Left kidney (tissue), 2 donors: ENCODE measurements around the gene OCA2. TPM values are rescaled to one million over a fixed set of nuclear protein-coding genes. Genes with fewer than 3 reads are reported as not detected.
"Not testable (repeated sequence)": the region's sequence is repeated elsewhere in the genome, so short reads cannot be mapped to it uniquely, and the experiment has no call there.

Experiments used
- DNase-seq: peaks from one replicate; pipeline ENCODE4 v3.0.0-alpha.2; 2013
- polyA plus RNA-seq: library from polyadenylated mRNA; unstranded; fragments of 120-200 nt; gene quantifications from one replicate; pipeline ENCODE4 v1.2.1, GENCODE V29; 2013; ENCODE audit not compliant: insufficient read length

The OCA2 gene
- polyA plus RNA-seq, 1 donor, result 9.0 TPM

DNA sequence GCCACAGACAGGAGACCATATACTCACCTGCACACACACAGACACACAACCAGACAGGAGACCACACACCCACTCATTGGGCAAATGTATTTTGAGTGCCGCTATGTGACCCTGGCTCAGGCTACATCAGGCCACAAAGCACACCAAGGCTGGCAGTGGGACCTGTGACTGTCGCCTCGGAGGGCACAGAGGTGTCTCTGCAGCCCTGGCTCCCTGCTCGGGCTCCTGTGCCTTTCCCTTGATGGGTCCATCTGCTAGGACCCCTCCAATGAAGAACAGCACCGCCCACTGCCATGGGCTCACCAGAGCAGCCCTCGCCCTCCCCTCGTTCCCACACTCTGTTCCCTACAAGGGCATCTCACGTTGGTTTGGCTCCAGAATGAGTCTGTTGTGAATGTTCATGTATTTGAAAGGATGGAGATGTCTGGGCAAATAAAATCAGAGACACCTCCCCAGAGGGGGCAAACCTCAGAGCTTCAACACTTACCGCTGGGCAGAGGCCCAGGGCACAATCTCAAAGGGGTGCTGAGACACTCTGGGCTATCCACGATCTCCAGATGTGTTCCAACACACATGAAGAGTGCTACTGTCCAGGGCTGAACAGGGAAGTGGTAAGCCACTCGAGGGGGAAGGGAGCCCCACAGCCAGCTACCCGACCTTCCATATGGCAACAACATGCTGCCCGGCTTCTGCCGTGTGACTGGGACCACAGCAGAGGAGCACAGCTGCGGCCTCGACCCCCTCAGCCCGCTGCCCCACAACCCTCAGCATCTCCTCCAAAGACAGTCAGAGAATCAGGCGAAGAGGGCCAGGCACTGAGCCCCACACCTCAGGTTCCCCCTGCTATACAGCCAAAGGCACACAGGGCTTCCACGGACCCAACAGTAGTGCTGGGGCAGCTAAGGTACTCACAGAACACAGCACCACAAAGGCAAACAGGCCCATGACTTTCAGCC lies 74.9 kb downstream of the OCA2 start:
- DNase-seq, result no peak

DNA sequence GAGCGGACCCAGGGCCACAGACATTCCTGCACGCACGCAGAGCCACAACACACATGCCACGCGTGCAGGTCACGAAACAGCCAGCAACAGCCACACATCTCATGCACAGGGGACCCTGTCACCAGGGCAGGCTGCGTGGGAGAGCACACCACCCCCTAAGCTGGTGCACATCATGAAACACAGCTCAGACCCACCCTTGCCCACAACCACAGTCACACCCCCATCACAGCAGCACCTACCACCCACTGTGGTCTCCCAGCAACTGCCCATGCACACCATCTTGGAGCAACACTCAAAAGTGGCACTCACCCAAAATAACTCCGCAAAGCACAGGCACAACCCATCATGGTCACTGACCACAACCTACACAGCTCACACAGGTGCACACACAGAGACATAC lies 75.7 kb downstream of the OCA2 start:
- DNase-seq, result no peak

DNA sequence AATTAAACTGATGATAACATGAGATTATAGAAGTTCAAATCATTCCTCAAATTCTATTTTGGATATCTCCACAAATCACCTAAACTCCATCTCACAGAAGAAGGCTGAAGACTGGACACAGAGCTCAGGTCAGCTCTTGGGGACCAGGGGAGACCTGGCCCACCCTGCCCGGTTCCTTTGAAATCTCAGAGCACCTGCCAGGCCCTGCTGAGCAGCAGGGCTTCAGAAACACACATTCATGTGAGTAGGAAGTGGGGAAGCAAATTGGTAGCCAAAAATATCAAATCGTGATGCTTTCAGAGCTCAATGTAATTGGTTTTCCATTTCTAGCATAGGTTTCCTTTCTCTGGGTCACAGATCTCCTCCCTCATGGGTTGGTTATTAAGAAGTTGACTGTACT lies 76.2 kb downstream of the OCA2 start:
- DNase-seq, result no peak

DNA sequence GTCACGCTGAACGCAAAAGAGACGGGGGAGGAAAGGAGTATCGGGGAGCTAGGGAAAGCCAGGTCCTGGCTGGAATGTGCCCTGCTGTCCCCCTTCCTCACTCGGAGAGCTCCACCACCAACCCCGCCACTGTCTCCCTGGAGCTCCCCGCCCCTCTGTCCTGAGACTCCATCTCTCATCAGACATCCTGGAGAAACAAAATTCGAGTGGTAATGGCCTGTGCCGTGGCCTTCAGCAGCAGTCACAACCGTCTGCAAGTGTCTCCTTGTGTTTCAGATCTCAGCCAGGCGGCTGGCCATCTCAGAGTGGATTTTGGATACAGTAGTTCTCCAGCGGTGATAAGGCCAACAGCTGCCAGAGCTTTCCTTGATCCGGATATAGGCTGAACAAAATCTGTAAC lies 76.9 kb downstream of the OCA2 start:
- no peak for DNase-seq

DNA sequence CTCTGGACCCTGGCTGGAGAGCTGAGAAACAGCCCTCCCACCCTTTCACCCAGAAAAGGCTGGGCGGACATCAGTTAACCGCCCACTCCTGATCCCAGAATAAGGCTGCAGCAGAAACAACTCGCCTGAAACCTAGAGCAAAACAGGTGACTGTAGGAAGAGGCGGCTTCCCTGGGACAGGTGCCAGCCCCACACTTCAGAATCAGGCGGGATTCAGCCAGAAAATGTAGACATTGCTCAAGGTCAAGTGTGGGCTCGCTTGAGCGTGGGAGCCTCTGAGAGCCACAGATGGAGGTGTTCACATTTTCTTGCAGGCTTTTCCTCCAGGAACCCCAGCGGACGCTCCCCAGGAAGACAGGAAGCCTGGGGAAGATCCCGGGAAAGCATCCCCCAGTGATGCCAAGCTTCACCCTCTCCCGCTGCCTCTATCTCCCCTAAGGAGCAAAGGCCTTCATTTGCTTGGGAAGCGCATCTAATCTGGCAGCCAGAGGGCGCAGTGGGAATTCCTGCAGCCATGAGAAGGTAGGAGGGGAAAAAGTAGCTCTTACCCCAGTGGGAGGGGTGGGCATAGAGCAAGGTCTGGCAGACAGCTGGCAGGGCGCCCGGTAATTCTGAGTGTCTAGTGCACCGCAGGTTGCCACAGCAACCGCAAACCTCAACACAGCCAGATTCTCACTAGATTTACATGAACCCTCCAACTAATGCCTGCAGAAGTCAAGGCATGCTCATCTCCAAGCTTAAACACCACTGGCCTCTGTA lies 77.7 kb downstream of the OCA2 start:
- DNase-seq, result peak; percentile 79

DNA sequence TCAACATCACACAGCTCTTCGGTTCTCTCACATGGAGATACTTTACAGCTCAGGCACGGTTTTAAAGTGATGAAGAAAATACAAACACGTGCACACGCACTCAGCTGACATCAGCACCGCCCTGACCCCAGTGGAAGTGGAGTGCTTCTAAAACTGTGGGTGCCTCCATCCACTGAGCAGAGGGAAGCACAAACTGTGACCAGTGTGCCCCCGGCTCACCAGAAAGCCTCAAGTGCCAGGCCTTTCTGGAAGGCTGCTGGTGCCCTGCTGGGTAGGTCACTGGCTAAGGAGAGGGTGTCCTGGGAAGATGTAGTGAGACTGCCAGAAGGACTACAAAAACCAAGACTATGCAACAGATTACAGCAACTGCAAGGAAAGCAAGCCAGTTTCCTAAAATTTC lies 78.5 kb downstream of the OCA2 start:
- DNase-seq, result no peak

DNA sequence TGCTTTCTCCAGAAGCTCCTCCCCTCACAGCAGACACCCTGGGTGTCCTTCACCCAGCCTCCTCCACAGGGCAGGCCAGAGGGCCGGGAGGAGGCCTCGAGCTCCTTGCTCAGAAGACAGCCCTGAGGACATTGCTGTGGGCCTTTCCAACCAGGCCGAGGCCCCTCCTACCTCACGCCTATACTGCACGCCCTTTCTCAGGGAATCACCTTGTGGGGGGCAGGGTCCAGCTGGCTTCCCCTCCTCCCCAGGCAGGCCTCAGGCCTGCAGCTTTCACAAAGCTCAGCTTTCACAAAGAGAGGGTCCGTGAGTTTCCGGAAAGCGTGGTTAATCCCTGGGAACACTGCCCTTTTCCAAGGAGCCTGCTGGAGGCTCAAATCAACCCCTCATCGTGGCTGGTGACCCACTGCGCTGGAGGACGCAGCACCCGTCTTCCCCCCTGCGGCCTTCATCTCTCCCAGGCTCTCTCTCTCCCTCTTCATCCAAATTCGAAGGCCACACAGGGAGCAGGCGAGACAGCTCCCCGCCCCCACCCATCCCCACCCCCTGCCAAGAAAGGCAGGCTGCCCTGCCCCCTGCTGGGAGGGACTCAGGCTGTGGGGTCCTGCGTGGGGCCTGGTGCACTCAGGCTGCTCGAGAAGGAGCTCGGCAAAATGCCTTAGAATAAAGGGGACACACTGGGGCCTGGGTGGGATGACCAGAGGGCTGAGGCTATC lies 79.4 kb downstream of the OCA2 start:
- DNase-seq, result no peak

DNA sequence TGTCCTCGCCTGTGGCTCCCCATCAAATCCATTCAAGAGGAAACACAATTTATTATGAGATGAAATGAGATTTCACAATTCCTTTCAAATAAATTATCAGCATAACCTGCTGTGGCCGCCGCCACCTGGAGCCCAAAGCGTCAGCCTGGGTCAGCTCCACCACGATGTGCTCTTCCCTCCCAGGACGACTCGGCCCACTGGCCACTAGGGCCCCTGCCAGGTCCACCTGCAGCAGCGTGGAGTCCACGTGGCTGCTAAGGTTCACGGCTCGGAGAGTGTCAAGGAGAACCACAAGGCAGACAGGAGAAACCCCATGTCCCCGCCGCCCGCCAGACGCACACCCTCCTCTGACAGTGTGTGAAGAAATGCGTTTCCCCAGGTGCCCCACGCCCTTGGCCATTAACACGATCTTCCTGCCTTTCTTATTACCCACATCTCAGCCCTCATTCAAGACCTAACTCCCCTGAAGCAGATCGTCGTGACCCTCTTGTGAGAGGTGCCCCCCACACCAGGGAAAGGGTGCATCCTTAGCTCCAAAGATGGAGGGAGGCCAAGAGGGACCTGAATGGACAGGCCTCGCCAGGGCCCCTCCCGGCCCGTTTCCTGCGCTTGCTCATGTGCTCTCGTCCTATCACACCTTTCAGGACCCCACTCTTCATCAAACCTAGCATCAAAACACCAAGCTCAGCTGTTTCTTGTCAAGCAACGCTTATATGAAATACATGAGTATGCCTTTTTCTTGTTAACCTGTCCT lies 80.6 kb downstream of the OCA2 start:
- no peak for DNase-seq

DNA sequence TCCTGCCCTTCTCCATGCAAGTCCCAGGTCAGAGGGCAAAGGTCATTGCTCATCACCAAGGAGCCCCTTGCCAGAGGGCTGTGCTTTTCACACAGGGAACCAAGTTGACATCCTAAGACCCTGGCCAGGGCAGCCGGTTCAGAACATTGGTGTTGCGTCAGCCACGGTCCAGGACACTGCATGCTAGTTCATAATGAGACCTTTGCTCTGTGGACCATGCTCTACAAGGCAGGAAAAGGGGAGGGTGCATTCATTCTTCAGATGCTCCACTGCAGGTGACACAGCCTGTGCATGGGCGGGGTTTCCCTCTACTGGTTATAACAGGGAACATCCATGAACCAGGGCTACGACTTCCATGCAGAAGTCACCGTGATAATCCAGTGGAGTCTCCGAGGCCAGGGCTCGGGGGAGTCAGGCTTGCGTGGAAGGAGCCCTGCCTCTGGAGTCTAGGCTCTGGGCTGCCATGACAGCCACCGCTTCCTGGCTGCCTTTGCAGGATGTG lies 81.6 kb downstream of the OCA2 start:
- peak; percentile 27 for DNase-seq

DNA sequence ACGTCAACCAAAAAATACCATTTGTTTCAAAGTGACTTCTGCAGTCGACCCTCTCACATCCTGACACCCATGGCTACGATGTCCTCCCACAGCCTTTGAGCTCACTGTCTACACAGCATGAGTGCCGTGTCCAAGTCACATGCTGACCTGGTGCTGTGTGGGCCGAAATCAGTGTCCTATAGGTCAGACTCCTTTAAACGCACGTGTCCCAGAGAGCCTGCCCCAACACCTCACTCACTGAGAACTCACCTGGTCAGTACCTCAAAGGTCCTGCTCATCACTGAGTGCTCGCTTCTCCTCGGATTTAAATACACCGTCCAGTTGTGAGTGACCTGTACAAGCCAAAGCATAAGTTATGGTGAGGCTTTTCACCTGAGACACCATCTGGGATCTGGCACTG lies 83.3 kb downstream of the OCA2 start:
- no peak for DNase-seq

DNA sequence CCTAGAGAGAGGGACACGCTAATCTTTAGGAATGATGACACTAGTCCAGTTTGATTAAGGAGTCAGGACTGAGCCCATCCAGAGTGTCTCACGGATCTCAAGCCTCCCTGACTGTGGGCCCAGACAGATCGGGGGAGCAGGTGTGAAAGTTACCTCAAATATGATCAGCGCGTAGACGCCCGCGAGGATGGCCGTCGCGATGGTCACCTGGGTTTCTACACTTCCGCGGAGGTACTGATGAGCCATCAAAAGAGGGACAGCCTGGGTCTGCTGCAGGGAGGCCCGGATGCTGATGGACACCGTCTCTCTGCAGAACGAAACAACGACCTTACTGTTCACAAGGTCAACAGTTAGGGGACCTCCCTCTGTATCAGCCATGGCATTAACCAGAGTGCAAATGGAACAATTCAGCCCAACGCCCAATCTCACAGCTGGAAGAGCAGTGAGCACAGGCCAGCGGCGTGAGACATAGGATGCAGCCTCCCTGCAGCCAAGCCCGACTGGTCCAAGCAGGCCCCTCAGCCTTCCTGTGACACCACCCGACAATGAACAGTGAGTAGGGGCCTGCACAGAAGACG lies 84.4 kb downstream of the OCA2 start:
- DNase-seq, result no peak

DNA sequence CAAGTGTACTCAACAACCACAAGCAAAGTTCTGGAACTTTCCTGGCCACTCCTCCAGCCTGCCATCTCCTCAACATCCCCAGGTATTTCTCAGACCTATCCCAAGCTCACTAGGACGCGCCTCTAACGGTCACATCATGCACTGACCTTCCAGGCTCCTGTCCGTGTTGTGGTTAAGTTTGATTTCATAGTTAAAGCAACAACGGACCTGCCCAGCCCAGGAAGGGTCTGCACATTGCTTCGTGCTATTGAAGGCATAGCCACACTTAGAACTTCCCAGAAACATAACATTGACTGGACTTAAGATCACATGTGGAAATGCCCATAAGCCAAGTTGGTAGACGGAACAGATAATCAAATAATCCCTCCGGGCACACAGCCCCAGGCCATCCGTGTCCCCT lies 85.1 kb downstream of the OCA2 start:
- DNase-seq, result no peak

DNA sequence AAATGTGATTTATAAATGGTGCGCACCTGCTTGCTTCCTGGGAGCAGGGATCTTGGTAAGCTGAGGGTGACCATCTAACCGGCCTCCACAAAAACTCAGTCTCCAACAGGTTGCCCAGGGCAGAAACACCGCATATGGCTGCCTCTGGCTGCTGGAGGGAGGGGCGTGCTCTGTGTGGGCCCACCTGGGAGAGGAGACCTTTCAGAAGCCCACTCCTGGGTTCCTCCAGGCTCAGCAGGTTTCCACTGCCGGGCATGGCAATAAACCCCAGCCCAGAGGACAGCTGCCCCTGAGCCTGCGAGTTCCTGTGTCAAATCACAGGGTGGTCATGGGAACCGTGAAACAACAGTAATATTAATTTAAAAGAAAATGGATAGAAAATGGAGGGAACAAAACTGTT lies 85.6 kb downstream of the OCA2 start:
- no peak for DNase-seq

DNA sequence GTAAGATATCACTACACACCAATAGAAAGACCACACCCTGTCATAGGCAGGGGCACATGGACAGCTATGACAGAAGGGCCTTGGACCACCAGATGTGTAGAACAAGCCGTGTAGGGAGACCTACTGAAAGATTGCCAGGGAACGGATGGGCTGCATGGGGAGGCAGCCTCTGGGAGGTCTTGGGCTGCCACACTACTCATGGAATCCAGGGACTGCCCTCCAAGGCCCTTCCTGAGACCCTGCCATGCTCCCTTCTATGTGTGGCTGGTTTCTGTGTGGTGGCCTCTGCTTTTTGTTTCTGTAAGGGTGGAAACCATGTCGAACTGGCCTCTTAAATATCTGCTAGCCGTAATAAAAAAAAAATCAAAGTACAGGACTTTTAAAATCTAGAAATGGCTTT lies 86.9 kb downstream of the OCA2 start:
- DNase-seq, result no peak

DNA sequence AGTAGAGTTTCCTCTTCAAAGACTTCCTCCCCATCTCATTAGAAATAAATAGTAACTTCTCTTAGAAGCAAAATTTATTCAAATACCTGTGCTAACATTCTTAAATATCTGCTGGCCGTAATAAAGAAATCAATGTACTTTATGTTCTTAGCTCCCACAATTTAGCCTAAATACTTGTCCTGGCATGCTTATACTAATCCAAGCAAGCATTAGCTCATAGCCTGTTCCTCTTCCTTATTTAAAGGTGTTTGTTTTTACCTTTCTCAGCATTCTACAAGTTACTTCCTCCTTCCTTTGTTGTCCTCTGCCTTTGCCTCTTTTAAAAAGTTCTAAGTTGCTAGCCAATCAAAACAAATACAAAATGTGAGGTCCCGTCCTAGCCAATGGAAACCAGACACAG lies 90.9 kb downstream of the OCA2 start:
- not testable (repeated sequence) for DNase-seq

DNA sequence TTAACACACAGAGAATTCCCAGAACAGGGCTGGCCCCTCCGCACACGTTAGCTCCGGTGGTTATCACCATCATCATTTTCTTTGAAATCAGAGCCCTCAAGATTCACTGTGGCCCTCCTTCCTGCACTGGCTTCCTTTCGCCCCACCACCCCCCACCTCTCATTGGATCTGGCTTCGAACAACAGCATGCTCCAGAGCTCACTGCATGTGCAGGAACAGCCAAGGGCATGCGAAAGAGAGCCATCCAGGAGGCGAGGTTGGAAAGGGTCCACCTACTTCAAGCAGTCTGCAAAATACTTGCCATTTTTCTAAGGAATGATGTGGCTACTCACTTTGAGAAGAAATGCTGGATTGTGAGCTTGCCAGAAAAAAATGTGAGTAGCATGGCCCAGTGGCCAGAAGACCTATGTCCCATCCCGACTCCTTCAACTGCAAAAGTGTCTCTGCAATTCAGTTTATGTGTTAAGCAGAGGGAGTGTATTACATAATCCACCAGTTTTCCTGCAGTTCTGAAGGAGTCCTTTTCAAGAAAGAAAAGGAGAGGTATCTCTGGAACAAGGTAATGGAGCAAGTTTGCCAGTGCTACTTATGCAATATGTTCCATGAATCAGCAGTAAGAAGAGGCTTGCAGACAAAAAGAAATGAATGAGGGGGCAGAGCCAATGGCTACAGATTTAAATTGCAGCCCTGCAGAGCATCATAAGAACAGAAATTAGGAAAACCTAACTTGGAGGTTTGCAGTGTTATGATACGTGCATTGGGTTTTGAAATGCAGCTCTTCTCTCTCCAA lies 92.8 kb downstream of the OCA2 start:
- DNase-seq, result no peak

DNA sequence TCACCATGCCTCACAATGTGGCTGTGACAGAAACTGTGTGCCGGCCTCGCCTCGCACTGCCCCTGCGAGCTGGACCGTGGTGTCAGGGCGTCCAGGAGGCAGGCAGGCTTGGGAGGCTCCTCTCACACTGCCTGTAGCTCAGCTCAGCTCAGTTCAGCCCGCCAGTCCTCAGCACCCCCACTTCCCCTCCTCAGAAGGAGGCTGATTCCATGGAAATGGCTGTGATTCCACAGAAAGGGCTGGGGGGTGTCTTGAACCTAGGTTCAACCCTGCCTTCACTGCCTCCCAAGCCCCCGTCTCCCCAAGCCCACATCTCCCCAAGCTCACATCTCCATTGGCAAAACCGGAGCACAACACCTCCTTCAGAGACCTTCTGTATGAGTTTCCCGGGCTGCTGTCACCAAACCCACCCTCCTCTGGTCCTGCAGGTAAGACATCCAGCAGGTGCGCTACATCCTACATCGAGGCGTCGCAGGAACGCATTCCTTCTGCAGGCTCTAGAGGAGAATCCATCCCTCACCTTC lies 94.0 kb downstream of the OCA2 start:
- DNase-seq, result no peak

DNA sequence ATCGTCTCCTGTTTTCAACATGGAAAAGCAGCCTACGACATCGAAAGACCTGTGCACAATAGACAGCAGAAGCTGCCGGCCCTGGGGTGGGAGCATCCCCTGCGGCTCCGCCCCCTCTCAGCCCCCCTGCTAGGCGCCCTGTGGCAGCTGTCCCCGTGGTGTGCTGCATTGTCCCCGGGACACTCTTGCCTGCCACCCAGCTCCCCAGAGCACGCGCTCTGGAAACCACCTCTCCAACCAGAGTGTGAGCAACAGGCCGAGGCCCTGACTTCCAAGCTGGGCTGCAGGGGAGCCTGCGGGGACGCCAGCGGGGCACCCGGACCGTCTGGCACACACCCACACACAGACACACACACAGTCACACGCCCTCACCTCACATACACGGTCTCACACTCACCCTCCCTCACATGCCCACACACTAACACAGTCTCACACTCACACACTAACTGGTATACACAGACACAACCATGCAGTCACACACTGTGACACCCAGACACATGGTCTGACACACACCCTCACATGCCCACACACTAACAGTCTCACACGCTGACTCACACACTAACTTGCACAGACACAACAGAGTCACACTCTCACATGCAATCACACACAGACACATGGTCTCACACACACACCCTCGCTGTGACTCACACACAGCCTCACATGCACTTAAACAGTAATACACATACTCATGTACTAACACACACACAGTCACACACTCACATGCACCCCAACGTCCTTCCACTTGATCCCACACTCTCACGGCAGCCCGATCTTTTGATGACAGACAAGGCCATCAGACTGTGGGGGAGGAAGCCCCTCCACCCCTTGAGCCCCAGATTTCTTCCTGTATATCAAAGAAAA lies 94.7 kb downstream of the OCA2 start:
- DNase-seq, result no peak

DNA sequence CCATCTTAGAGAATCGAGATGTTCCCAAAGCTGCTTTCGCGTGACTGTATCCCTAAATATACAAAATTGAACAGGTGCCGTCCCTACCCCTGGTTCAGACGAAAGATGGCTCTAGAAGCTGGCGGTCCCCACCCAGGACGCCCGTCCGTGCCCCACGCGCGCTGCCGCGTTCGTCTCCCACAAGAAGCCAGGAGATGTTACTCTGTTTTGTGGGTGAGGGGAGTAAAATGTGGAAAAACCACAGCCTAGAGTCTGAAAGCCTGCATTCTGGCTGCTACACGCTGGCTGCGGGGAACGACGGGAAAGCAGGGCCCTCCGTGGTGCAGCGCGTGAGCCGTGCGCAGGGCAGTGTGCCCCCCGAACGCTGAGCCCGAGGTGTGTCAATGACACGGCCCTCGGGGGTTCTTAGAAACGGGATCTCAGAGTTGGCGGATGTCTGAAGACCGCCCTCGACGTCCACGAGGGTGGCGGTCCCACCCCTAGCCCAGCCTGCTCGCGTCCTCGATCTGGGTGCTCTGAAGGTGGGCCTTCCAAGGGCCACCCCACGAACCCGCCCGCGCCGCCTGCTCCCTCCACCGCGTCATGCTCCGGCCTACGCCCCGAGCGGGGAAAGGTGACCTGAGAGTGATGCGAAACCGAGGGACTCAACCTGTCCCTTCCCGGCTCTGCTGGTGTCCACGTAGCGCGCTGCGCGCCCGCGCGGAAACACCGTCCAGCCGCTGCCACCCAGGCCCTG lies 95.6 kb downstream of the OCA2 start:
- DNase-seq, result no peak
